ENCODE data around the gene CELF2. TPM values are rescaled to one million over a fixed set of nuclear protein-coding genes. Genes with fewer than 3 reads are reported as not detected.

CELF2 gene
- total RNA-seq, 4 donors from 2014 or later: 28.7 to 55.4 (median 35.0) TPM

GRCh38 chr10:11026773-11027172 is 9.1 kb downstream of the CELF2 start:
- no peak for DNase-seq
- Histone ChIP-seq H3K27ac (no peak overlapping the region), H3K27me3 (no peaks in the 10 kb centered on the region), H3K4me1 (no peaks in the 10 kb centered on the region), H3K4me3 (replicated peaks in 1 of 3) (no peak overlapping the region), H3K36me3 (no peaks in the 10 kb centered on the region), H3K9me3 (no peaks in the 10 kb centered on the region)
- TF ChIP-seq, protein P1, sequence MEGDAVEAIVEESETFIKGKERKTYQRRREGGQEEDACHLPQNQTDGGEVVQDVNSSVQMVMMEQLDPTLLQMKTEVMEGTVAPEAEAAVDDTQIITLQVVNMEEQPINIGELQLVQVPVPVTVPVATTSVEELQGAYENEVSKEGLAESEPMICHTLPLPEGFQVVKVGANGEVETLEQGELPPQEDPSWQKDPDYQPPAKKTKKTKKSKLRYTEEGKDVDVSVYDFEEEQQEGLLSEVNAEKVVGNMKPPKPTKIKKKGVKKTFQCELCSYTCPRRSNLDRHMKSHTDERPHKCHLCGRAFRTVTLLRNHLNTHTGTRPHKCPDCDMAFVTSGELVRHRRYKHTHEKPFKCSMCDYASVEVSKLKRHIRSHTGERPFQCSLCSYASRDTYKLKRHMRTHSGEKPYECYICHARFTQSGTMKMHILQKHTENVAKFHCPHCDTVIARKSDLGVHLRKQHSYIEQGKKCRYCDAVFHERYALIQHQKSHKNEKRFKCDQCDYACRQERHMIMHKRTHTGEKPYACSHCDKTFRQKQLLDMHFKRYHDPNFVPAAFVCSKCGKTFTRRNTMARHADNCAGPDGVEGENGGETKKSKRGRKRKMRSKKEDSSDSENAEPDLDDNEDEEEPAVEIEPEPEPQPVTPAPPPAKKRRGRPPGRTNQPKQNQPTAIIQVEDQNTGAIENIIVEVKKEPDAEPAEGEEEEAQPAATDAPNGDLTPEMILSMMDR (IDR thresholded peaks at IDR 0.05): no peak
- TF ChIP-seq POLR2A (IDR thresholded peaks at IDR 0.05): no peak
- intact Hi-C loops (cut with DNase I): no loop called here
- WGBS, 2 donors: 94 to 96% methylated on average over 7 of the region's 7 CpGs

GRCh38 chr10:11034762-11035161 is 17.1 kb downstream of the CELF2 start:
- intact Hi-C loops (cut with DNase I): no loop called here
- no peaks in the 10 kb centered on the region for H3K9me3 ChIP-seq
- H3K27ac ChIP-seq: no peak overlapping the region
- H3K4me1 ChIP-seq: no peaks in the 10 kb centered on the region
- no peak for TF ChIP-seq POLR2A (IDR thresholded peaks at IDR 0.05)
- TF ChIP-seq, protein P1 (IDR thresholded peaks at IDR 0.05): no peak
- H3K4me3 ChIP-seq (replicated peaks in 1 of 3): no peak overlapping the region
- no peaks in the 10 kb centered on the region for H3K27me3 ChIP-seq
- WGBS, 2 donors: 75 to 86% methylated on average over 7 of the region's 7 CpGs
- no peak for DNase-seq
- no peaks in the 10 kb centered on the region for H3K36me3 ChIP-seq

- TF ChIP-seq POLR2A (IDR thresholded peaks at IDR 0.05): no peak
- TF ChIP-seq, protein P1 (IDR thresholded peaks at IDR 0.05): no peak
- intact Hi-C loops (cut with DNase I): no loop called here
- Histone ChIP-seq H3K27ac (no peak overlapping the region), H3K4me3 (replicated peaks in 1 of 3) (no peak overlapping the region), H3K27me3 (no peaks in the 10 kb centered on the region), H3K4me1 (no peaks in the 10 kb centered on the region), H3K36me3 (no peaks in the 10 kb centered on the region), H3K9me3 (no peaks in the 10 kb centered on the region)
- peak in 1 of 2 donors; percentile 19 for DNase-seq
- WGBS, 2 donors: 70 to 74% methylated on average over 4 of the region's 4 CpGs
Observed at GRCh38 chr10:11035301-11035991, 17.8 kb downstream of the CELF2 start.

DNA sequence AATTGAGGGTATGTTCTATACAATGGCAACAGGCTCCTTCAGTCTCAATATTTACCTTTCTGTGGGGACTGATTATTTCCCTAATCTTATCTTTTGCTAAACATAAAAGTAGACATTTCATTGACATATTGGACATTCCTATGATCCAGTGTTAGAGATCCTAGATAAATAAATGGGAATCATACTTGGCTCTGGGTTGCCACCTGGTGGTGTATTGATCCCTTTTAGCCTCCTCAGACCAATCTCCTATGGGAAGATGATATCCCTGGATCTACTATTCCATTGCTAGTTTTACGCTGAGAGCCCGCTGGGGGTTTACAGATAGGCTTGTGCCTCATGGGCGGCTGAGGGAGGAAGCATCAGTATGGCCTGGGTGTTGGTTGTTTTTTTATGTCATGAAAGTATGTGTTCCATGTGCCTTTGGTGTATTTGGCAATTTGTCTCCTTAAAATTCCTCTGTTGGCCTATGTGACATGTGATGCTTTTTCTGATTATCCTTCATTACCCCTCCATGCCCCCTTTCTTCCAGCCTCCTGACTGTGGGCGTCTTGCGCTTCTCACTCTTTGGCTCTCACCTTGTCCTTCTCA is 18.8 kb downstream of the CELF2 start:
- no peaks in the 10 kb centered on the region for H3K36me3 ChIP-seq
- intact Hi-C loops (cut with DNase I): no loop called here
- no peak overlapping the region for H3K27ac ChIP-seq
- WGBS, 2 donors: 84 to 85% methylated on average over 5 of the region's 5 CpGs
- H3K27me3 ChIP-seq: no peaks in the 10 kb centered on the region
- H3K4me3 ChIP-seq (replicated peaks in 1 of 3): no peak overlapping the region
- no peaks in the 10 kb centered on the region for H3K9me3 ChIP-seq
- no peak for TF ChIP-seq POLR2A (IDR thresholded peaks at IDR 0.05)
- TF ChIP-seq, protein P1 (IDR thresholded peaks at IDR 0.05): peak in 5 of 6 experiments; percentile 26 to 63 (median 60)
- no peaks in the 10 kb centered on the region for H3K4me1 ChIP-seq
- peak; percentile 54 to 56 for DNase-seq

- 72 to 80% methylated on average over 4 of the region's 4 CpGs for WGBS, 2 donors
- TF ChIP-seq POLR2A (IDR thresholded peaks at IDR 0.05): no peak
- TF ChIP-seq, protein P1 (IDR thresholded peaks at IDR 0.05): no peak
- H3K9me3 ChIP-seq: no peaks in the 10 kb centered on the region
- DNase-seq: no peak
- intact Hi-C loops (cut with DNase I): no loop called here
- H3K4me1 ChIP-seq: no peaks in the 10 kb centered on the region
- no peaks in the 10 kb centered on the region for H3K36me3 ChIP-seq
- H3K27me3 ChIP-seq: no peaks in the 10 kb centered on the region
- no peak overlapping the region for H3K4me3 ChIP-seq (replicated peaks in 1 of 3)
- H3K27ac ChIP-seq: no peak overlapping the region
Observed at GRCh38 chr10:11037991-11038390, 20.3 kb downstream of the CELF2 start.

Data from thyroid gland (tissue), 4 donors.